ENCODE results near the gene CPEB3. TPM values are rescaled to one million over a fixed set of nuclear protein-coding genes. Genes with fewer than 3 reads are reported as not detected.

Gene CPEB3
- total RNA-seq, 3 donors from 2014 or later = 7.4 to 11.0 (median 8.2) TPM

GRCh38 chr10:92062273-92062672 lies 228.6 kb downstream of the CPEB3 start:
- no peaks in the 10 kb centered on the region for H3K36me3 ChIP-seq (ENCODE audit: low read depth)
- TF ChIP-seq CTCF (IDR thresholded peaks at IDR 0.05) = no peak
- no peak for DNase-seq
- H3K4me3 ChIP-seq = no peak overlapping the region
- H3K9me3 ChIP-seq = no peaks in the 10 kb centered on the region
- H3K4me1 ChIP-seq (ENCODE audit: low read depth) = no peaks in the 10 kb centered on the region
- intact Hi-C loops (cut with DNase I, micrococcal nuclease) = no loop called here
- ATAC-seq = no peak

- no peak for TF ChIP-seq CTCF (IDR thresholded peaks at IDR 0.05)
- Histone ChIP-seq H3K4me1 (ENCODE audit: low read depth) (no peaks in the 10 kb centered on the region), H3K36me3 (ENCODE audit: low read depth) (no peaks in the 10 kb centered on the region), H3K9me3 (no peaks in the 10 kb centered on the region), H3K4me3 (no peak overlapping the region)
- intact Hi-C loops (cut with DNase I, micrococcal nuclease) = no loop called here
- DNase-seq (no peak), ATAC-seq (no peak)
These were observed 236.1 kb downstream of the CPEB3 start for GRCh38 chr10:92054807-92055206.

GRCh38 chr10:92052741-92053140 lies 238.1 kb downstream of the CPEB3 start:
- no peak for TF ChIP-seq CTCF (IDR thresholded peaks at IDR 0.05)
- Histone ChIP-seq H3K36me3 (ENCODE audit: low read depth) (no peaks in the 10 kb centered on the region), H3K4me1 (ENCODE audit: low read depth) (no peaks in the 10 kb centered on the region), H3K9me3 (no peaks in the 10 kb centered on the region), H3K4me3 (no peak overlapping the region)
- ATAC-seq (no peak), DNase-seq (no peak)
- intact Hi-C loops (cut with DNase I, micrococcal nuclease) = no loop called here

- no peak for TF ChIP-seq CTCF (IDR thresholded peaks at IDR 0.05)
- no peaks in the 10 kb centered on the region for H3K9me3 ChIP-seq
- no peaks in the 10 kb centered on the region for H3K36me3 ChIP-seq (ENCODE audit: low read depth)
- no peak overlapping the region for H3K4me3 ChIP-seq
- no peaks in the 10 kb centered on the region for H3K4me1 ChIP-seq (ENCODE audit: low read depth)
- ATAC-seq (no peak), DNase-seq (no peak)
- intact Hi-C loops (cut with DNase I, micrococcal nuclease) = no loop called here
These were observed 238.8 kb downstream of the CPEB3 start for GRCh38 chr10:92052088-92052487.

- no peak for TF ChIP-seq CTCF (IDR thresholded peaks at IDR 0.05)
- Histone ChIP-seq H3K4me1 (ENCODE audit: low read depth) (no peaks in the 10 kb centered on the region), H3K9me3 (no peaks in the 10 kb centered on the region), H3K4me3 (no peak overlapping the region), H3K36me3 (ENCODE audit: low read depth) (no peaks in the 10 kb centered on the region)
- DNase-seq (no peak), ATAC-seq (no peak)
- intact Hi-C loops (cut with DNase I, micrococcal nuclease) = no loop called here
These were observed 243.7 kb downstream of the CPEB3 start for GRCh38 chr10:92047215-92047614.

GRCh38 chr10:92045641-92046106 lies 245.2 kb downstream of the CPEB3 start:
- H3K4me1 ChIP-seq (ENCODE audit: low read depth) = no peaks in the 10 kb centered on the region
- no peak for ATAC-seq
- intact Hi-C loops (cut with DNase I, micrococcal nuclease) = no loop called here
- no peaks in the 10 kb centered on the region for H3K9me3 ChIP-seq
- no peaks in the 10 kb centered on the region for H3K36me3 ChIP-seq (ENCODE audit: low read depth)
- no peak for TF ChIP-seq CTCF (IDR thresholded peaks at IDR 0.05)
- no peak for DNase-seq
- no peak overlapping the region for H3K4me3 ChIP-seq

All from mucosa of descending colon (tissue), 3 donors.